Measurements from ENCODE around the gene DNAH8.

GRCh38 chr6:38822963-38823362 is 107.9 kb downstream of the DNAH8 start:
- TF ChIP-seq CTCF (IDR thresholded peaks at IDR 0.05; ENCODE audit: extremely low read depth in 1 of 2, insufficient read depth in 1 of 2, low read depth in 1 of 2, low read length in 2 of 2) (no peak), POLR2AphosphoS5 (IDR thresholded peaks at IDR 0.05; ENCODE audit: insufficient read depth, low read depth, low read length) (no peak), POLR2A (IDR thresholded peaks at IDR 0.05; ENCODE audit: low read depth, low read length) (no peak), MYC (IDR thresholded peaks at IDR 0.05; ENCODE audit: low read depth, low read length) (no peak), MAX (IDR thresholded peaks at IDR 0.05; ENCODE audit: insufficient read depth, insufficient read length) (no peak), JUN (IDR thresholded peaks at IDR 0.05; ENCODE audit: borderline replicate concordance, insufficient read depth, insufficient read length, low read depth) (no peak), EZH2 (IDR thresholded peaks at IDR 0.05; ENCODE audit: borderline replicate concordance, low read depth, low read length, severe bottlenecking) (no peak), FOS (IDR thresholded peaks at IDR 0.05; ENCODE audit: borderline replicate concordance, insufficient read depth, low read length) (no peak)
